K562 (cell line): ENCODE data around the gene DTNA. TPM values are rescaled to one million over a fixed set of nuclear protein-coding genes. Genes with fewer than 3 reads are reported as not detected.

Experiments
- HMG20A ChIP-seq: fragments of 450-650 bp; formaldehyde crosslinking; conservative IDR thresholded peaks from 2 replicates; pipeline ENCODE4 v1.4.0; 2020; ENCODE audit warnings: mild to moderate bottlenecking, mixed read lengths
- NCOA4 ChIP-seq: fragments of 450-650 bp; IDR thresholded peaks from 2 replicates; pipeline ENCODE4 v1.6.1; 2018; ENCODE audit warnings: mild to moderate bottlenecking; ENCODE audit not compliant: partially characterized antibody
- polyA plus RNA-seq, 8 experiments: library from polyadenylated mRNA; depleted of rRNA in 4 of 8; stranded (reverse) in 5 of 8; unstranded in 3 of 8; fragments of >200 nt; fragmentation: Nextera tagmentation in 2 of 8; fragmentation: Illumina TruSeq in 1 of 8; extraction: Ambion mirVana in 2 of 8; extraction: Trizol in 1 of 8; gene quantifications; 2 replicates each; pipeline versions ENCODE4 v1.2.1 to v1.2.3, GENCODE V29; 2011 to 2014; ENCODE audit warnings: inconsistent platforms in 1 of 8, missing spikeins in 1 of 8
- total RNA-seq, 7 experiments: library from RNA; depleted of rRNA in 6 of 7; stranded (reverse); fragments of >200 nt in 6 of 7; fragmentation: Illumina TruSeq in 2 of 7; extraction: Trizol in 2 of 7; gene quantifications; 2 replicates each; pipeline versions ENCODE4 v1.2.1 to v1.2.3, GENCODE V29; 2011 to 2021; ENCODE audit warnings: low replicate concordance in 1 of 7
- TF ChIP-seq, protein P1 (sequence below): fragments of 200-600 bp; sonication (generic); IDR thresholded peaks from one replicate; pipeline ENCODE4 v1.6.1; 2012; ENCODE audit warnings: mild to moderate bottlenecking, low read depth, low read length, inconsistent platforms

Gene DTNA
- total and polyA plus RNA-seq, 9 of the 15 experiments (the other 6 are each of a cell fraction or from before 2014, with no cell fraction given): 0.07 to 2.4 (median 0.22) TPM; not detected in 2

DNA sequence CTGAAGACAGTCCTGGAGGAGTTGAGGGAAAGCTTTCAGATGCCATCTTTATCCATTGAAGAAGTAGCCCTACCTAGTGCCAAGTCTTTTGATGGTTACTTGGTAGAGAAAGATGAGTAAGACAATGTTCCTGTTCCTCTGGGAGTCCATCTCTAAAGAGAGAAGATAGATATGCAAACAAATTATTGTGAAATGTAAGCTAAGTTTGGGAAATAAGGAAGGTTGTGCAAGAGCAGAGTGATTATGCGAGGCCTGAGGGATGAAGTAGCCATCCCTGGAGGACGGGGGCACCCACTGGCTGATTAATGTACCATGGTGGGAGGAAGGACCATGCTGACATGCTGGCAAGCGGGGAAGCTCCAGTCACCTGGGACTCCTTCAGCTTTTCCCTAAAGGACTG, 994 bp upstream of the DTNA start (continued):
- TF ChIP-seq, protein P1, sequence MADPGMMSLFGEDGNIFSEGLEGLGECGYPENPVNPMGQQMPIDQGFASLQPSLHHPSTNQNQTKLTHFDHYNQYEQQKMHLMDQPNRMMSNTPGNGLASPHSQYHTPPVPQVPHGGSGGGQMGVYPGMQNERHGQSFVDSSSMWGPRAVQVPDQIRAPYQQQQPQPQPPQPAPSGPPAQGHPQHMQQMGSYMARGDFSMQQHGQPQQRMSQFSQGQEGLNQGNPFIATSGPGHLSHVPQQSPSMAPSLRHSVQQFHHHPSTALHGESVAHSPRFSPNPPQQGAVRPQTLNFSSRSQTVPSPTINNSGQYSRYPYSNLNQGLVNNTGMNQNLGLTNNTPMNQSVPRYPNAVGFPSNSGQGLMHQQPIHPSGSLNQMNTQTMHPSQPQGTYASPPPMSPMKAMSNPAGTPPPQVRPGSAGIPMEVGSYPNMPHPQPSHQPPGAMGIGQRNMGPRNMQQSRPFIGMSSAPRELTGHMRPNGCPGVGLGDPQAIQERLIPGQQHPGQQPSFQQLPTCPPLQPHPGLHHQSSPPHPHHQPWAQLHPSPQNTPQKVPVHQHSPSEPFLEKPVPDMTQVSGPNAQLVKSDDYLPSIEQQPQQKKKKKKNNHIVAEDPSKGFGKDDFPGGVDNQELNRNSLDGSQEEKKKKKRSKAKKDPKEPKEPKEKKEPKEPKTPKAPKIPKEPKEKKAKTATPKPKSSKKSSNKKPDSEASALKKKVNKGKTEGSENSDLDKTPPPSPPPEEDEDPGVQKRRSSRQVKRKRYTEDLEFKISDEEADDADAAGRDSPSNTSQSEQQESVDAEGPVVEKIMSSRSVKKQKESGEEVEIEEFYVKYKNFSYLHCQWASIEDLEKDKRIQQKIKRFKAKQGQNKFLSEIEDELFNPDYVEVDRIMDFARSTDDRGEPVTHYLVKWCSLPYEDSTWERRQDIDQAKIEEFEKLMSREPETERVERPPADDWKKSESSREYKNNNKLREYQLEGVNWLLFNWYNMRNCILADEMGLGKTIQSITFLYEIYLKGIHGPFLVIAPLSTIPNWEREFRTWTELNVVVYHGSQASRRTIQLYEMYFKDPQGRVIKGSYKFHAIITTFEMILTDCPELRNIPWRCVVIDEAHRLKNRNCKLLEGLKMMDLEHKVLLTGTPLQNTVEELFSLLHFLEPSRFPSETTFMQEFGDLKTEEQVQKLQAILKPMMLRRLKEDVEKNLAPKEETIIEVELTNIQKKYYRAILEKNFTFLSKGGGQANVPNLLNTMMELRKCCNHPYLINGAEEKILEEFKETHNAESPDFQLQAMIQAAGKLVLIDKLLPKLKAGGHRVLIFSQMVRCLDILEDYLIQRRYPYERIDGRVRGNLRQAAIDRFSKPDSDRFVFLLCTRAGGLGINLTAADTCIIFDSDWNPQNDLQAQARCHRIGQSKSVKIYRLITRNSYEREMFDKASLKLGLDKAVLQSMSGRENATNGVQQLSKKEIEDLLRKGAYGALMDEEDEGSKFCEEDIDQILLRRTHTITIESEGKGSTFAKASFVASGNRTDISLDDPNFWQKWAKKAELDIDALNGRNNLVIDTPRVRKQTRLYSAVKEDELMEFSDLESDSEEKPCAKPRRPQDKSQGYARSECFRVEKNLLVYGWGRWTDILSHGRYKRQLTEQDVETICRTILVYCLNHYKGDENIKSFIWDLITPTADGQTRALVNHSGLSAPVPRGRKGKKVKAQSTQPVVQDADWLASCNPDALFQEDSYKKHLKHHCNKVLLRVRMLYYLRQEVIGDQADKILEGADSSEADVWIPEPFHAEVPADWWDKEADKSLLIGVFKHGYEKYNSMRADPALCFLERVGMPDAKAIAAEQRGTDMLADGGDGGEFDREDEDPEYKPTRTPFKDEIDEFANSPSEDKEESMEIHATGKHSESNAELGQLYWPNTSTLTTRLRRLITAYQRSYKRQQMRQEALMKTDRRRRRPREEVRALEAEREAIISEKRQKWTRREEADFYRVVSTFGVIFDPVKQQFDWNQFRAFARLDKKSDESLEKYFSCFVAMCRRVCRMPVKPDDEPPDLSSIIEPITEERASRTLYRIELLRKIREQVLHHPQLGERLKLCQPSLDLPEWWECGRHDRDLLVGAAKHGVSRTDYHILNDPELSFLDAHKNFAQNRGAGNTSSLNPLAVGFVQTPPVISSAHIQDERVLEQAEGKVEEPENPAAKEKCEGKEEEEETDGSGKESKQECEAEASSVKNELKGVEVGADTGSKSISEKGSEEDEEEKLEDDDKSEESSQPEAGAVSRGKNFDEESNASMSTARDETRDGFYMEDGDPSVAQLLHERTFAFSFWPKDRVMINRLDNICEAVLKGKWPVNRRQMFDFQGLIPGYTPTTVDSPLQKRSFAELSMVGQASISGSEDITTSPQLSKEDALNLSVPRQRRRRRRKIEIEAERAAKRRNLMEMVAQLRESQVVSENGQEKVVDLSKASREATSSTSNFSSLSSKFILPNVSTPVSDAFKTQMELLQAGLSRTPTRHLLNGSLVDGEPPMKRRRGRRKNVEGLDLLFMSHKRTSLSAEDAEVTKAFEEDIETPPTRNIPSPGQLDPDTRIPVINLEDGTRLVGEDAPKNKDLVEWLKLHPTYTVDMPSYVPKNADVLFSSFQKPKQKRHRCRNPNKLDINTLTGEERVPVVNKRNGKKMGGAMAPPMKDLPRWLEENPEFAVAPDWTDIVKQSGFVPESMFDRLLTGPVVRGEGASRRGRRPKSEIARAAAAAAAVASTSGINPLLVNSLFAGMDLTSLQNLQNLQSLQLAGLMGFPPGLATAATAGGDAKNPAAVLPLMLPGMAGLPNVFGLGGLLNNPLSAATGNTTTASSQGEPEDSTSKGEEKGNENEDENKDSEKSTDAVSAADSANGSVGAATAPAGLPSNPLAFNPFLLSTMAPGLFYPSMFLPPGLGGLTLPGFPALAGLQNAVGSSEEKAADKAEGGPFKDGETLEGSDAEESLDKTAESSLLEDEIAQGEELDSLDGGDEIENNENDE: no peak
- TF ChIP-seq HMG20A (no peak), NCOA4 (no peak)
